Endodermal cell (in vitro differentiated cells): Measurements from ENCODE around the gene ENTR1. TPM values are rescaled to one million over a fixed set of nuclear protein-coding genes. Genes with fewer than 3 reads are reported as not detected.

Experiments
- DNase-seq: peaks from one replicate; pipeline ENCODE4 v3.0.0-alpha.2; 2017
- H3K27ac ChIP-seq: 2 replicates; pipeline ENCODE4 v1.5.1; 2013; ENCODE audit warnings: mild to moderate bottlenecking, low read depth, low read length, moderate library complexity
- H3K27me3 ChIP-seq: 2 replicates; pipeline ENCODE4 v1.6.1; 2013; ENCODE audit warnings: mild to moderate bottlenecking, low read length, moderate library complexity; ENCODE audit not compliant: insufficient read depth, control insufficient read depth, poor library complexity, severe bottlenecking
- H3K36me3 ChIP-seq: 2 replicates; pipeline ENCODE4 v1.7.0; 2013; ENCODE audit warnings: mild to moderate bottlenecking, low read length, moderate library complexity; ENCODE audit not compliant: control insufficient read depth, insufficient read depth
- H3K4me1 ChIP-seq: one replicate; pipeline ENCODE4 v1.7.0; 2013; ENCODE audit warnings: low read length; ENCODE audit not compliant: control insufficient read depth, insufficient read depth
- H3K4me3 ChIP-seq: 2 replicates; pipeline ENCODE4 v1.5.1; 2013; ENCODE audit warnings: mild to moderate bottlenecking, low read length, moderate library complexity
- H3K9ac ChIP-seq: 2 replicates; pipeline ENCODE4 v1.6.1; 2013; ENCODE audit warnings: mild to moderate bottlenecking, low read length, moderate library complexity; ENCODE audit not compliant: poor library complexity, severe bottlenecking; ENCODE audit errors: extremely low read depth
- H3K9me3 ChIP-seq: 2 replicates; pipeline ENCODE4 v1.6.1; 2013; ENCODE audit warnings: mild to moderate bottlenecking, low read length, moderate library complexity; ENCODE audit not compliant: control insufficient read depth
- H3K27ac Mint-ChIP-seq: 2 replicates; pipeline ENCODE4 v1.8.0; 2020; ENCODE audit warnings: mixed read lengths
- H3K27me3 Mint-ChIP-seq: 2 replicates; pipeline ENCODE4 v1.8.0; 2021; ENCODE audit warnings: mild to moderate bottlenecking, mixed read lengths; ENCODE audit not compliant: insufficient read depth
- H3K36me3 Mint-ChIP-seq: 2 replicates; pipeline ENCODE4 v1.8.0; 2020; ENCODE audit warnings: low read depth, mixed read lengths
- H3K4me1 Mint-ChIP-seq: 2 replicates; pipeline ENCODE4 v1.8.0; 2020; ENCODE audit warnings: mixed read lengths
- H3K4me3 Mint-ChIP-seq: 2 replicates; pipeline ENCODE4 v1.8.0; 2020; ENCODE audit warnings: mild to moderate bottlenecking, moderate library complexity, mixed read lengths
- H3K9me3 Mint-ChIP-seq: 2 replicates; pipeline ENCODE4 v1.8.0; 2020; ENCODE audit warnings: mild to moderate bottlenecking, mixed read lengths
- CTCF ChIP-seq: fragments of 200-600 bp; sonication (generic); conservative IDR thresholded peaks from 2 replicates; pipeline ENCODE4 v1.5.0; 2021; ENCODE audit warnings: antibody characterized with exemption, mild to moderate bottlenecking
- WGBS, 2 experiments: methylation state at CpG; one replicate each; pipeline versions ENCODE4 v1.1.5 to v1.1.7; 2013; ENCODE audit warnings: missing lambda C conversion rate in 2 of 2, mixed read lengths in 1 of 2; ENCODE audit not compliant: insufficient coverage in 1 of 2, insufficient read length in 1 of 2; 5-methylcytosine and 5-hydroxymethylcytosine counted together
- total RNA-seq, 2 donors: library from RNA; stranded (reverse); fragmentation: NEBNext Ultra II Directional in 1 of 2; extraction: Animal tissue kit (Norgen Biotek cat#: 25700) in 1 of 2; gene quantifications; 2 replicates in 1 of 2; 3 replicates in 1 of 2; pipeline ENCODE4 v1.2.1, GENCODE V29; 2021

Gene ENTR1
- total RNA-seq, 2 donors from 2014 or later, result 76.6 to 83.1 TPM

GRCh38 chr9:136361047-136361753 lies 49.2 kb downstream of the ENTR1 start:
- no peak for TF ChIP-seq CTCF
- no peaks in the 10 kb centered on the region for H3K4me1 Mint-ChIP-seq
- H3K9me3 ChIP-seq, result no peaks in the 10 kb centered on the region
- DNase-seq, result no peak
- H3K4me3 Mint-ChIP-seq, result no peak overlapping the region
- peak overlapping the region; percentile 38 for H3K27ac ChIP-seq
- H3K36me3 Mint-ChIP-seq, result no peaks in the 10 kb centered on the region
- no peaks in the 10 kb centered on the region for H3K27me3 Mint-ChIP-seq
- no peaks in the 10 kb centered on the region for H3K36me3 ChIP-seq
- H3K4me3 ChIP-seq, result no peak overlapping the region
- H3K27ac Mint-ChIP-seq, result no peak overlapping the region
- no peaks in the 10 kb centered on the region for H3K27me3 ChIP-seq
- 92 to 93% methylated on average over 27 to 43 of the region's 43 CpGs for WGBS, 2 experiments
- peaks cover 1% of the 10 kb centered on the region for H3K9me3 Mint-ChIP-seq
- H3K9ac ChIP-seq, result no peak overlapping the region
- H3K4me1 ChIP-seq, result no peaks in the 10 kb centered on the region

DNA sequence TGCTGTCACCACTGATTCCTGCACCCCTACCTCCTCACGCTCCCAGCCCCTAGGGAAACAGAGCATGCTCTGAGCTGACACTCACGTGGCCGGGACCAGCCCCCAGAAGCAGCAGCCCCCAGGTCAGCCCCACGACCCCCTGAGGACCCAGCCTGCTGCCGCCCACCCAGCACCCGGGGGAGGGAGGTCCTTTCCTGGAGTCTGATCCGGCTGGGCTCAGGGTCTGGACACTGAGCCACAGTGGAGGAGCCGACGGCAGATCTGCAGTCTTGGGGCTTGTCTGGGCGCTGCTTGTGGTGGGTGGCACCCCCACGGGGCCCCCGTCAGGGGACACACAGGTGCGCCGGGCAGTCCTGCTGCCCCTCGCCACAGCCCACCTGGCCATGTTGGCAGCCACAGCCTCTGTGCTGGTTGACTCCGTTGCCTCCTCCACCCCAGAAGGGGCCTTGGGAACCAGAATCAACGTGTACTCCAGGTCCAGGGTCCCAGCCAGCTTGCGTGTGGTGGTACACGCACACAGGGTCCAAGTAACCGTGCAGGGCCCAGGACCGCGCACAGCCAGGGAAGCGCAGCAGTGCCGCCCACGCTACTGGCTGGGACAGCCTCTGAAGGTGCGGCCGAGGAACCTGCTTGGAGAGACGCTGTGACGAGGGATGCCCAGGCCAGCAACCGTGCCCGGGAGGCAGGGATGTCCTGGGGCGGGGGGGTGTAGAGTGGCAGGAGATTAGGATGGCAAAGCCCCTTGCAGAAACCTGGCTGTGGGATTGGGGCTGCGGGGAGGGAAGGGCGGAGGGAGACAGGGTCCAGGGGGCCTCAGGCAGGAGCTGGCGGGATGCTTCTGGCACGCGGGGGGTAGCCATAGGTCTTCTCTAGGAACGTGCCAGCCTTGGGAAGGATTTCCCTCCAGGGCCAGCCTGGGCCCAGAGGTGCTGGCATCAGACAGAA lies 50.4 kb downstream of the ENTR1 start:
- no peaks in the 10 kb centered on the region for H3K4me1 Mint-ChIP-seq
- H3K27me3 ChIP-seq, result no peaks in the 10 kb centered on the region
- no peaks in the 10 kb centered on the region for H3K36me3 ChIP-seq
- H3K4me1 ChIP-seq, result no peaks in the 10 kb centered on the region
- no peak overlapping the region for H3K4me3 Mint-ChIP-seq
- peaks cover 1% of the 10 kb centered on the region for H3K9me3 Mint-ChIP-seq
- TF ChIP-seq CTCF, result no peak
- H3K27ac Mint-ChIP-seq, result no peak overlapping the region
- no peak for DNase-seq
- H3K4me3 ChIP-seq, result no peak overlapping the region
- H3K27ac ChIP-seq, result no peak overlapping the region
- no peaks in the 10 kb centered on the region for H3K9me3 ChIP-seq
- H3K27me3 Mint-ChIP-seq, result no peaks in the 10 kb centered on the region
- H3K9ac ChIP-seq, result no peak overlapping the region
- WGBS, 2 experiments, result 91 to 96% methylated on average over 26 to 38 of the region's 38 CpGs
- H3K36me3 Mint-ChIP-seq, result no peaks in the 10 kb centered on the region

- 87 to 100% methylated on average over 1 to 2 of the region's 2 CpGs for WGBS, 2 experiments
- TF ChIP-seq CTCF, result no peak
- no peak overlapping the region for H3K4me3 Mint-ChIP-seq
- Histone ChIP-seq H3K4me1 (no peaks in the 10 kb centered on the region), H3K4me3 (no peak overlapping the region), H3K27ac (peak overlapping the region; percentile 24), H3K27me3 (no peaks in the 10 kb centered on the region), H3K9me3 (no peaks in the 10 kb centered on the region), H3K9ac (no peak overlapping the region), H3K36me3 (no peaks in the 10 kb centered on the region)
- no peak overlapping the region for H3K27ac Mint-ChIP-seq
- no peaks in the 10 kb centered on the region for H3K9me3 Mint-ChIP-seq
- H3K36me3 Mint-ChIP-seq, result no peaks in the 10 kb centered on the region
- no peak for DNase-seq
- no peaks in the 10 kb centered on the region for H3K4me1 Mint-ChIP-seq
- H3K27me3 Mint-ChIP-seq, result no peaks in the 10 kb centered on the region
Observed at GRCh38 chr9:136358888-136359287, 51.5 kb downstream of the ENTR1 start.
